Esophagus squamous epithelium (tissue), 4 donors: ENCODE results near the gene RAPH1.

ENCODE experiments used
- CTCF ChIP-seq, 6 experiments: fragments of 450-650 bp in 4 of 6; fragments of 200-600 bp in 2 of 6; sonication (generic) in 2 of 6; IDR thresholded peaks; one replicate each; pipeline ENCODE4 v1.5.1; 2016 to 2019; ENCODE audit warnings: antibody characterized with exemption in 6 of 6, mild to moderate bottlenecking in 4 of 6, moderate library complexity in 4 of 6
- POLR2A ChIP-seq, 4 donors: fragments of 450-650 bp; IDR thresholded peaks; one replicate each; pipeline ENCODE4 v1.6.1; 2017; ENCODE audit warnings: antibody characterized with exemption in 4 of 4, mild to moderate bottlenecking in 4 of 4, moderate library complexity in 3 of 4

- TF ChIP-seq CTCF (IDR thresholded peaks at IDR 0.05) (no peak), POLR2A (IDR thresholded peaks at IDR 0.05) (no peak)
These were observed 39.7 kb upstream of the RAPH1 start for GRCh38 chr2:203574824-203575223.
